Activated CD8-positive, alpha-beta memory T cell treated with anti-CD3 and anti-CD28 coated beads, Interleukin-2, amount 50 U/mL, for 1 hour (primary cell): ENCODE data around the gene PPP2R2D.
"Not testable (repeated sequence)": the region's sequence is repeated elsewhere in the genome, so short reads cannot be mapped to it uniquely, and the experiment has no call there.

ENCODE experiments used
- DNase-seq: peaks from one replicate; pipeline ENCODE4 v3.0.0-alpha.2; 2020; ENCODE audit errors: extremely low read depth

Gene PPP2R2D

DNA sequence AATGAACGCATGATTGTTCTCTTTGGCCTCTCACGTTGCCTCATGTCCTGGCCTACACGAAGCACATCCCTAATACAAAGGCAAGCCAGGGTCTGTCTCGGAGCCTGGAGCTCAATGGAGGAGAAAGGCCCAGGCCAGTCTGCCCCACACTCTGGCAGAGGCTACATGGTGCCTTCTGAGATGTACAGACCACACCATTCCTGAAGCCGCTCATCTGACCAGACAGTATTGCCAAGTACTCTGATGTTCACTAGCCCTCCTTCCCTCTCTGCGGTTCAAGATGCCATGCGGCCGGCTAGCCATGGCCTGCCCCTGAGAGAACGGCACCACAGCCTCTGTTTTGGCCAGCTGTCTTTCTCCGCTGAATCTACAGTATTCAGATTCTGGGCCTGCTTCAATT is 75.0 kb downstream of the PPP2R2D start:
- no peak for DNase-seq

DNA sequence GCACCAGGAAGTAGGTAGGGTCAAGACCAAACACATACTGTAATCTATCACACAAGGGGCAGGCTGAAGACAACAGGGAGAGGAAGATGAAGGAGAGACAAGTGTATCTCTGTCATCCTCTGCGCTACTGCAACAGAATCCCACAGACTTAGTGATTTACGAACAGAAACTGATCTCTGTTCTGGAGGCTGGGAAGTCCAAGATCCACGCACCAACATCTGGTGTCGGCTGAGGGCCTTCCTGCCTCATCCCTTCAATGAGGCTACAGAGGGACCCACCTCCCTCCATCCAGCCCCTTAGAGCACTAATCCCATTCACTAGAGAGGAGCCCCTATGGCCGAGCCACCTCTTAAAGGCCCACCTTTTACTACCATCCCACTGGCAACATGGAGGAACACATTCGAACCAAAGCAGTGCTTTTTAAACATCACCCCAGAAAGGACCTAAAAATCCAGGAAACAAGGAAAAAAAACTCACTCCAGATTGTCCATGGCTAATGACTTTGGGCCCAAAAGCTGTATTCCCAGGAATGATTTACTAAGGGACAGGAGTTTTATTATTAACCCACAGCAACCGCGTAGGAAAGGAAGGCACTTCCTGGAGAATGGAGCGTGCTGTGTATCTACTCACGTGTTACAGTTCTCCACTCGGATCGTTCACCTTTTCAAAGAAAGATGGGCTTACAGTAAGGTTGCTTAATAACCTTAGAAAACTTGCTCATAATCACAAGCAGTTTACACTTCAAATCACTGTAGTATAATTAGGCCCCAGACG is 76.7 kb downstream of the PPP2R2D start:
- no peak for DNase-seq

DNA sequence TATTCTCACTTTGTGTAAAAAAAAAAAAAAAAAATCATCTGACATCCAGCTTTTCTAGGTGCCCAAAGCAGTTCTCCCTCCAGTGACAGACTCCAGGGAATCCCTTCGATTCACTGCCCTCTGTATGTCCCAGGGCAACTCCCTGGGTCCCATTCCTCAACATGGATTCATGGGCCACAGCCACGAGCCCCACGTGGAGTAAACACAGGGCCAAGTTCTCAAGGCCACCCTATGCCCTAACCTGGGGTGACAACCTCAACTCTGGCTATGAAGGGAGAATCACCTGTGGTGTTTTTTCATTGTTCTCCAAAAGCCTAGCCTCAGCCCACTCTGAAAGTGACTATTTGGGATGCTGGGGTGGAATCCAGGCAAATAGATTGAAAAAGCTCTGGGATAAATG is 77.6 kb downstream of the PPP2R2D start:
- DNase-seq: no peak

DNA sequence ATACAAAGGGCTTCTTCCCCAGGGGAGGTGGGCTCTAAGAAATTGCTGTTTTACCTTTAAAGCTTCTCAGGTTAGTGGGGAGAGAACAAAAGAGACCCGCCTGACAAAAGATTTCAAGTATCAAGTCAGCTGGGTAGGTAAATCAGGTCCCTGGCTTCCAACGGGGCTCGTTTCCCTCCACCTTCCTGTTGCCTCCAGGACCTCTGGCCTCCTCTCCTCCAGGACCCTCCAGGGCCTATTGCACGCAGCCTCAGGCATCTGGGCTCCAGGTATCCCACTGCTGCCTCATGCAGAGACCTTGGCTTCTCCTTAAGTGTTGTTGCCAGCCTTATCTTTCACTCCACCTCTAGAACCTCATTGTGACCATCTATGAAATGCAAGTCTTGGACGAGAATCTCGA is 78.0 kb downstream of the PPP2R2D start:
- no peak for DNase-seq

DNA sequence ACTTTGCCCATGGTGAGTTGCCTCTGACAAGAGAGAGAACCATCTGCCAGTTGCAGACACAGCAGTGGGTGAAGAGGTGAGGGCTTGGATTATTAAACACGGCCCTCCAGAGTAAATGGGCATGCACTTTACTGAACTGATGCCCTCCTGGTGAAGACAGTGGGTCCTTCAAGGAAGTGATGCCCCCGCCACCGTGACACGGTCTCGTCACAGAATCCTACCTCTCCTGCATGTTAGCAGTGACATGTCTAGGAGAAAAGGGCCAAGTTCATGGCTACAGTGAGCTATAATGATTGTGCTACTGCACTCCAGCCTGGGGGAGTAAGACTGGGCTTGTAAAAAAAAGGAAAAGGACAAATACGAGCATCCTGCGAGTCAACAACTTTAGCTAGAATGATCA is 78.5 kb downstream of the PPP2R2D start:
- DNase-seq: no peak

DNA sequence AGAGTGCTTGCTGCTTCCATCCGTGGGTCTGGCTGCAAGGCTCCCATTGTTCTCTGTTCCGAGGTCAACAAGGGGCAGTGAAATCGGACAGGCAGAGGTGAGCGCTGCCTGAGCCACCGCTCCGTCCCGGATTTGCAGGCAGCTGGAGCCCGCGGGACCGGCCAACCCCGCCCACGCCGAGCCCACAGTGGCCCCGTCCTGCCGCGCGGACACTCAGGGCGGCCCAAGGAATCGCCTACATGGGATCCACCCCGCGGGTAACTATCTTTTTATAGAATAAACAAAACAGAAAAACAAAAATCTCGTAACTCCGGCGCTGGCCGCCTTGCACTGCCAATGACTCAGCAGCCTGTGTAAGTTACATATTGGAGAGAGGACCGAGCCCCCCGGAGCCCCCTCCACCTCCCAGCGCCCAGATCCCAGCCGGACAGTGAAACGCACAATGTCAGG is 79.0 kb downstream of the PPP2R2D start:
- DNase-seq: no peak

DNA sequence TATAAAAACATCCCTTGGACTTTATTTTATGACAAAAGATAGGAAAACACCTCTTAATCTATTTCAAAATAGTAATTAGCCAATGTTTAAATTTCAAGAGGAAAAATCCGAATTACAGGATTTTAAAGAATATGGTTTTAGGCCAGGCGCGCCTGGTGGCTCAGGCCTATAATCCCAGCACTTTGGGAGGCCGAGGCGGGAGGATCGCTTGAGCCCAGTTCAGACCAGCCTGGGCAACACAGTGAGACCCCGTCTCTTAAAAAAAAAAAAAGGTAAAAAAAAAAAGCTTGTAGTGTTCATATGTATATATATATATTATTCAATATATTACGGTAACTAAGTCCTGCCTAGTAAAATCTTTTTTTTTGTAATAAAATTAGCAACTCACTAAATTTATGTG is 79.5 kb downstream of the PPP2R2D start:
- no peak for DNase-seq

DNA sequence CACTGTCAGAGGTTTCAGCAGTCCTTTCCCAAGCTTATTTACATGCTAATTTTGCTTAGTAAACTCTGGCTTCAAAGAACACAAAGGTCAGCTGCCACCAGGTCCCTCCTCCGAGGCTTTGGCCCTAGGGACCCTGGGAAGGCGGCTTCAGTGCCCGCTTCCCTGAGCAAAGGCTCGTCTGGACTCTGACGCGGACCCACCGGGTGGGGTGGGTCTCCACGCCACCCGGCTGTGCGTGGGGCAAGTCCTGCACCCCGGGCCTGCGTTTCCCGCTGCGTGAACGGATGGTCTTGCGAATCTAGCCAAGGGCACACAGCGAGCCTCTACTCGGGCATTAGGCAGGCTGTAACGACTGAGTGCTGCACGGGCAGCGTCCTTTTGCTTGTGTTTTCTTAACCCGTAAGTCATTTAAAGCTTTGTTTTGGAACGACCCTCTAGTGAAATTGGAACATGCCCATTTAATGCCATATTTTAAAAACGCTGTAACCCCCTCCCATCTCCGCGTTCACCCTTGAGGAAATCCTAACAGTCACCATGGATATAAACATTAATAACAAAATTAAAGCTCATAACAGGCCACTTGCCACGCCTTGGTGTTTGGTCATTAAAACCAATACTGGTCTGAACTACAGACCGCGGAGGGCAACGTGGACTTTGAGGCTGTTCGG is 80.1 kb downstream of the PPP2R2D start:
- no peak for DNase-seq

DNA sequence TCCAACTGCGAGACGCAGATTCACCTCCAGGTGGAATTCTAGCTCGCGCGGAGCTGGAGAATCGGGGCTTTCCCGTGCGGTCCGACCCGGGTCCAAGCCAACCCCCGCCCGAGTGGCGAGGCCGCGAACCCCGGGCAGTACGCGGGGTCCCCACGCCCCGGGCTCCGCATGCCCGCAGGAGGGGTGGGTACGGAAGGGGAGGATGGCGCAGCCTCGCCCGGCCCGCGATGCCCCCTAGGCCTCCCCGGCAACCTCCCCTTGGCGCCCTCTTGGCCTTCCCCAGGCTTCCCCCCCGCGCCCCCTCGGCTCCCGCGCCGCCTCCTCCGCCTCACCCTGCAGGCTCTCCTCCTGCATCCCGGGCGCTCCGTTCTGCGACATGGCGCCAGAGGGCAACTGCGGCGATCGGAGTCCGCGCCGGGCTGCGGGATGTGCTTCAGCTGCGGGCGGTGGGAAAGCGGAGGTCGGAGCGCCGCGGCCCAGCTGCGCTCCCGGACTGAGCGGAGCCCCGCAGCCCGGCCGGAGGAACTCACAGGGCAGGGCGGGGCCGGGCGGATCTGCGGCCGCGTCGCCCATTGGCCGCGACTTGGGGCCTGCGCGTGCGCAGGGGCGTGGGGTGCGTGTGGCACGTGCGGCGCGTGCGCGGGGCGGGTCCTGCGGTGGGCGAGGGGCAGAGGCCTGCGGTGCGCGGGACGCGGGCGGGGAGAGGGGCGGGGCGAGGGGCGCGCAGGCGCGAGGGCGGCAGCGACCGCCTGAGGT is 80.8 kb downstream of the PPP2R2D start, which contains the start of gene BNIP3:
Gene BNIP3, minus strand, starts transcription at position 495 of the 756 bp plus-strand sequence. Its CDS starts 117 bp downstream, at position 378.
- peak; percentile 75 for DNase-seq

DNA sequence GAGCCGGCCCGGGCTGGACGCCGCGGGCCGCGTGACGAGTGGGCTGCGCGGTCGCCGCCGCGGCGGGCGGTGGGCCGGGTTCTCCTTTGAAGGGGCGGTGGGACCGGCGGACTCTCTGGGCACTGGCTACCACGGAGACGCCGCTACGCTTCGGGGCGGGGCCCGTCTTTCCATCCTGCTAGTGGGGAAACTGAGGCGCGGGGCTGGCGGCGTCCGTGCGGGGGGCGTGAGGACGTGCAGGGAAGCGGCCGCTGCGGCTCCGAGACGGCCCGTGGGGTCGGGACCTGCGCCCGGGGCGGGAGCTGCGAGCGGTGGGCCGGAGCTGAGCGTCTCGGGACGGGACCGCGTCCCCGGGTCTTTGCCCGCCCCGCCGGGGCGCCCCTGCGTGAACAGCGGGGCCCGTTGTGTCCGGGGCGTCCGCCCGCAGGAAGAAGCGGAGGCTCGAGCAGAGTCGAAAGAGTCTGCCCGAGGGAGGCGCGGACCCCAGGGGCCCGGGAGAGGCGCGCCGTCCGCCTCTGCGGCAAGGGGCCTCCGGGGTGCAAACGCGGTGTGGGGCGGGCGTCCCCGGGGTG is 81.5 kb downstream of the PPP2R2D start:
- no peak for DNase-seq

DNA sequence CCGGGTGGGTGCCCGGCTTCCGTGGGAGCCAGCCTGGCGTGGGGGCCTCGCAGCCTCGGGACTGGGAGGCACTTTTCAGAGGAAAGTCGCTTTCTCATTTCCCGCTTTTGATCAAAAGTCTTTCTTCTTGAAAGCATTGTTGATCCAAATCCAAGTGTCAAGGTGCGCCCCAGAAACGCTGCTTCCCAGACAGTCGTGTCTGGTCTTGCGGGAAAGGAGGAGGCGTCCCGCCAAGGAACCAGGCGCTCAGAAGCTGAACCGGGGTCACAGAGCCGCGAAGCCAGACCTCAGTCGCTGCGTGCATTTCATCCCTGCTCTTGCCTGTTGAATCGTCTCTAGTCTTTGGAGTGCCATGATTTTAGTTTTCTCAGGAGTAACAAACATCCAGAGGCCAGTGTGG is 82.0 kb downstream of the PPP2R2D start:
- DNase-seq: no peak

DNA sequence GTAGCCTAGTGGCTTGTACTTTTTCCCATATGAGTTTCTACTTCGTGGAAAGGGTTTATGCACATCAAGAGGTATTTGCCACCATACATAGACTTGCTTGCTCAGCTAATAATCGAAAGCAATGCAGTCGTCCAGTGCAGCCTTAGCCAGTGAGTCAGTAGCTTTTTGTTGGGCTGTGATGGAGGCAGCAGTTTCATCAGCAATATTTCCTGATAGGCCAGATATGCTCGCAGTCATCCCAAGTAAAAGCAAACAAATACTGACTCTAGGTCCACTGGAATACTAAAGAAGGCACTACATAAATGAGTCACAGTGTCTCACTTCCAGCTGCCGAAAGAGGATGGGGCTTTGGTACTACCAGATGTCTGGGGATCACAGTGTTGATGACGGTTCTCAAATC is 83.0 kb downstream of the PPP2R2D start:
- DNase-seq: no peak

DNA sequence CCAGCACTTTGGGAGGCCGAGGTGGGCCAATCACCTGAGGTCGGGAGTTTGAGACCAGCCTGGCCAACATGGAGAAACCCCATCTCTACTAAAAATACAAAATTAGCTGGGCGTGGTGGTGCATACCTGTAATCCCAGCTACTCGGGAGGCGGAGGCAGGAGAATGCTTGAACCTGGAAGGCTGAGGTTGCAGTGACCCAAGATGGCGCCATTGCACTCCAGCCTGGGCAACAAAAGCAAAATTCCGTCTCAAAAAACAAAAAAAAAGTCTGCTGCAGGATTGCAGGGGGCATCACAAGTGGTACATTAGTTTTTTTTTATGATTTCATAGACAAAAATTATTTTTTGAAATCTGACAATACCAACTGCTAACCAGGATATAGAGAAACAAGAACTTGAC is 86.0 kb downstream of the PPP2R2D start:
- DNase-seq: not testable (repeated sequence)

DNA sequence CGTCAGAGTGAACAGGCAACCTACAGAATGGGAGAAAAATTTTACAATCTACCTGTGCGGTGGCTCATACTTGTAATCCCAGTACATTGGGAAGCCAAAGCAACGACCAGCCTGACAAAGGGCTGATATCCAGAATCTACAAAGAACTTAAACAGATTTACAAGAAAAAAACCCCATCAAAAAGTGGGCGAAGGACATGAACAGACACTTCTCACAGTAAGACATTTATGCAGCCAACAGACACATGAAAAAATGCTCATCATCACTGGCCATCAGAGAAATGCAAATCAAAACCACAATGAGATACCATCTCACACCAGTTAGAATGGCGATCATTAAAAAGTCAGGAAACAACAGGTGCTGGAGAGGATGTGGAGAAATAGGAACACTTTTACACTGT is 86.5 kb downstream of the PPP2R2D start:
- DNase-seq: not testable (repeated sequence)

DNA sequence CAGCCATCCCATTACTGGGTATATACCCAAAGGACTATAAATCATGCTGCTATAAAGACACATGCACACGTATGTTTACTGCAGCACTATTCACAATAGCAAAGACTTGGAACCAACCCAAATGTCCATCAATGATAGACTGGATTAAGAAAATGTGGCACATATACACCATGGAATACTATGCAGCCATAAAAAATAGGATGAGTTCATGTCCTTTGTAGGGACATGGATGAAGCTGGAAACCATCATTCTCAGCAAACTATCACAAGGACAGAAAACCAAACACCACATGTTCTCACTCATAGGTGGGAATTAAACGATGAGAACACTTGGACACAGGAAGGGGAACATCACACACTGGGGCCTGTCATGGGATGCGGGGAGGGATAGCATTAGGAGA is 87.0 kb downstream of the PPP2R2D start:
- not testable (repeated sequence) for DNase-seq

DNA sequence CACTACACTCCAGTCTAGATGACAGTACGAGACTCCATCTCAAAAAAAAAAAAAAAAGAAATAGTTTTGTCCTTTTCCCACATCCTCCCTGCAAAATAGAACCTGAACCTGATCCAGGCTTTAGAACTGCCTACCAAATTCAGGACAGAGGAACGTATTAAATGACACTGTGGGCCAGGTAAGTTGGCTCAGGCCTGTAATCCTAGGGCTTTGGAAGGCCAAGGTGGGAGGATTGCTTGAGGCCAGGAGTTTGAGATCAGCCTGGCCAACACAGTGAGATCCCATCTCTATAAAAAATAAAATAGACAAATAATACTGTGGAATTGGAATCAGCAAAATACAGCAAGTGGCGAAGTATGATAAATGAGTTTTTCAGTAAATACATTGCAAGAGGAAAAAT is 90.9 kb downstream of the PPP2R2D start:
- DNase-seq: no peak

DNA sequence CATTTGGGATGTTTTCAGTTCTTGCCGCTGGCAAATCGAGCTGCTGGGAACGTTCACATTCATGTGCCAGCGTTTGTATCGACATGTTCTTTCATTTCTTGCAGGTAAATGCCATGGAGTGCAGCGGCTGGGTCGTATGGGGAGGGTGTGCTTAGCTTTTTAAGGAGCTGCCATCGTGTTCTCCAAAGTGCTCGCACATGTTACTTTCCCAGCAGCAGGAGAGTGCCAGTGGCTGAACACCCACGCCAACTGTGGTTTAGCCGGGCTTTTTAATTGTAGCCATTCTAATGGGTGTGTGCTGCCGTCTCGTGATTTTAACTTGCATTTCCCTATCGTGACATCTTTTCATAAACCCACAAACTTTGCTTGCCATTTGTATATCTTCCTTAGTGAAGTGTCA is 92.5 kb downstream of the PPP2R2D start:
- DNase-seq: no peak

DNA sequence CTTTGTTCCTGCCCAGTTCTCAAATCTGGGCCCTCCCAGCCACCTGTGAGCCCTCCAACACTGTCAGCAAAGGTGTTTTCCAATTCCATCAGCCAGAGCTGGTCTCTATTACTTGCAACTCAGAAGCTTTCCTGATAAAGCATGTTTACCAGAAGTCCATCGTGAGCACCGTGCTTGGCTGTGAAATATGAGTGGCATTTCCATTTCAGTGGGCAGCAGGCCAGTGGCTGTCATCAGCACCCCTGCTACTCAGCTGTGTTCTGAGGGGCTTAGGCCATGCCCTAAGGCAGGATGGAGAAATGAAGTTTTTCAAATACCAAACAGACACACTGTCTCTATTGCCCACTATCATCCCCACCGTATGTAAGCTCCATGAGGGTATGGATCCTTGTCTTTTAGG is 93.6 kb downstream of the PPP2R2D start:
- DNase-seq: no peak

DNA sequence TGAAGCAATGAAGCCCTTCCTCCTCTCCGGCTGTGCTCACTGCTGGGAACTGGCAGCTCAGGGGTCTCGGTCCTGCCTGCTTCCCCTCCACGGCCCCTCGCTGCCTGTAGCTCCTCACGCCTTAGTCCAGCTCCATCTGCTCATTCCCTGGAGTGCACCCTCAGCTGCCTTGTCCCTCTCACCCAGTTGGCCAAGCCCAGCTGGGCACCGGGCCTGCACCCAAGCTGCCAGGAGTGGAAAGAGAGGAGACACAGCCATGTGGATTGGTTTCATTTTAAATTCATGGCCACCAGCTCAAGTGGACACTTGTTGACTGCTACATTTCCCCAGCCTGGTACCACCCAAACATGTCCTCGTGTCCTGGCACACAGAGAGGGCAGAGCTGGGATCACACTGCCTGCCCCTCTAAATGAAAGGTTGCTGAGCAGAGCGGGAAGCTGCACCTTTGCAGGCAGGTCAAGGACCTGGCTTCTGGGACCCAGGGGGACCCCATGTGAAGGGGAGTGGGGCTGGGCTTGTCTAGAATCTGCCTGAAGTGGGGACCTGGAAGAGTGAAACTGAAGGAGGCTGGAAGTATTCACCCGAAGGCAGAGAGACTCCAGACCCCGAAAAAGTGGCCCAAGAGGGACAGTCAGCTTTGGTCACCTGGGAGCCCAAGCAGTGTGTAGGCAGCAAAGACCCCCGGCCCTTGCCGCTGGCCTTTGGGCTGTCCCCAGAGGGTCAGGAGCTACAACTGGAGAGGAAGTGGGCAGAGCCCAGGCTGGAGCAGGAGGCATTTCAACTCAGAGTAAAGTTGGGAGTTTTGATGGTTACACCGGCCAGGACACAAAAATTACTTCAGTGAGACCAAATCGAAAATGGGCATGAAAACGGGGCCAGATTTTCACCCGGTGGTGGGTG is 95.9 kb downstream of the PPP2R2D start:
- DNase-seq: no peak

DNA sequence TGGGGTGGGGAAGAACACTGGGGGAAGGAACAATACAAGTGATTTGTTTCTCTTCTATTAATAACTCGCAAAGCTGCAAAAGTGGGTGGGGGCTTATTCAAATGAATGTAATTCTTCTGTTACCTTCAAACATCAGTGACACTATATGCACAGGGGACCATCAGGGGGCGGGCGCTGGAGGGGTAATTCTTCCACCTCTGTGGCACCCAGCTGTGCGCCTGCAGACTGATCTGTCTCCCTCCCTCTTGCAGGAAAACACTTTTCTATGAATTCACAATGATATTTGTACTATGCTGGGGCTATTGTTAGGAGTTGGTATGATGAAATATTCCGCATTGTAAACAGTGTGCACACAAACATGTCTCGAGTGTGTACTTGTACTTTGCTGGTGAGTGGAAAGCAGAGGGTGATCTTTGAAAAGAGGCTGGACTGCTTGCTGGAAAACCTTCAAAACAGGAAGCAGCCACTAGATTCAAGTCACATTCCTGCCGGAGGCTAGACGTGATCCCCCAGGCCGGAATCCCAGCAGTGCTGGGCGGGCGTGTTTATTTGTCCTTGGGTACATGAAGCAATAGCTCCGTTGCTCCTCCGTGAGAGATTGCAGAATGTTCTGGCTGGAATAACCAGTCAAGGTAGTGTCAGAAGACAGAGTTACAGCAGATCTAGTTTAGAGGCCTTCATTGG is 96.7 kb downstream of the PPP2R2D start:
- no peak for DNase-seq
